Neural cell (in vitro differentiated cells): ENCODE results near the gene SNRPA. TPM values are rescaled to one million over a fixed set of nuclear protein-coding genes. Genes with fewer than 3 reads are reported as not detected.

Experiments
- H2AFZ ChIP-seq: fragments of 200-600, 300-800 bp; sonication (generic), shearing (Covaris generic); 2 replicates; pipeline ENCODE4 v1.6.0; 2014; ENCODE audit warnings: low read depth, mild to moderate bottlenecking, antibody characterized with exemption, low read length, moderate library complexity
- H3F3A ChIP-seq: fragments of 200-600 bp; shearing (Covaris generic); 2 replicates; pipeline ENCODE4 v1.6.1; 2016; ENCODE audit warnings: mild to moderate bottlenecking, moderate library complexity, mixed read lengths, antibody characterized with exemption, low read length; ENCODE audit not compliant: insufficient read depth, poor library complexity, severe bottlenecking
- H3K27ac ChIP-seq: fragments of 200-600, 300-800 bp; sonication (generic), shearing (Covaris generic); 2 replicates; pipeline ENCODE4 v1.5.1; 2014; ENCODE audit warnings: mild to moderate bottlenecking, low read length, moderate library complexity
- H3K27me3 ChIP-seq: fragments of 300-800, 200-600 bp; sonication (generic), shearing (Covaris generic); 2 replicates; pipeline ENCODE4 v1.6.0; 2014; ENCODE audit warnings: mild to moderate bottlenecking, low read depth, low read length, moderate library complexity; ENCODE audit not compliant: insufficient read depth
- H3K36me3 ChIP-seq: fragments of 300-800, 200-600 bp; sonication (generic), shearing (Covaris generic); 2 replicates; pipeline ENCODE4 v1.5.1; 2014; ENCODE audit warnings: mild to moderate bottlenecking, antibody characterized with exemption, low read length, moderate library complexity; ENCODE audit not compliant: insufficient read depth
- H3K4me2 ChIP-seq: fragments of 300-800, 200-600 bp; sonication (generic), shearing (Covaris generic); 2 replicates; pipeline ENCODE4 v1.6.0; 2014; ENCODE audit warnings: mild to moderate bottlenecking, low read length
- H3K4me3 ChIP-seq: fragments of 300-800, 200-600 bp; sonication (generic), shearing (Covaris generic); 2 replicates; pipeline ENCODE4 v1.5.1; 2014; ENCODE audit warnings: mild to moderate bottlenecking, low read length, moderate library complexity
- H3K79me2 ChIP-seq: fragments of 200-600 bp; shearing (Covaris generic); replicated peaks from 2 replicates; pipeline ENCODE4 v1.6.0; 2014; ENCODE audit warnings: mild to moderate bottlenecking, low read length, moderate library complexity; ENCODE audit not compliant: insufficient read depth
- H3K9ac ChIP-seq: fragments of 300-800, 200-600 bp; sonication (generic), shearing (Covaris generic); 2 replicates; pipeline ENCODE4 v1.6.1; 2016; ENCODE audit warnings: mild to moderate bottlenecking, low read length, mixed read lengths
- H3K9me2 ChIP-seq: fragments of 200-600 bp; shearing (Covaris generic); 2 replicates; pipeline ENCODE4 v1.6.1; 2016; ENCODE audit warnings: mild to moderate bottlenecking, low read length, mixed read lengths; ENCODE audit not compliant: insufficient read depth
- H3K9me3 ChIP-seq: fragments of 200-600, 300-800 bp; sonication (generic), shearing (Covaris generic); 2 replicates; pipeline ENCODE4 v1.6.1; 2016; ENCODE audit warnings: mild to moderate bottlenecking, mixed run types, low read length, moderate library complexity, mixed read lengths
- H4K20me1 ChIP-seq: fragments of 200-600 bp; shearing (Covaris generic); 2 replicates; pipeline ENCODE4 v1.6.1; 2016; ENCODE audit warnings: mild to moderate bottlenecking, mixed run types; ENCODE audit not compliant: insufficient read depth
- EP300 ChIP-seq: fragments of 450-650 bp; conservative IDR thresholded peaks from 2 replicates; pipeline ENCODE4 v1.6.1; 2014; ENCODE audit warnings: antibody characterized with exemption, mild to moderate bottlenecking, moderate library complexity; ENCODE audit not compliant: poor library complexity, severe bottlenecking
- EZH2 ChIP-seq: fragments of 200-600, 300-800 bp; shearing (Covaris generic), sonication (generic); IDR thresholded peaks from 2 replicates; pipeline ENCODE4 v1.6.1; 2014; ENCODE audit warnings: antibody characterized with exemption, low read length, borderline replicate concordance, mild to moderate bottlenecking; ENCODE audit not compliant: insufficient read depth, poor library complexity, severe bottlenecking
- MXI1 ChIP-seq: fragments of 450-650 bp; conservative IDR thresholded peaks from 2 replicates; pipeline ENCODE4 v1.6.1; 2014; ENCODE audit warnings: antibody characterized with exemption, mild to moderate bottlenecking; ENCODE audit not compliant: poor library complexity, severe bottlenecking
- POLR2AphosphoS5 ChIP-seq: IDR thresholded peaks from 2 replicates; pipeline ENCODE4 v1.6.1; 2012
- RAD21 ChIP-seq: fragments of 450-650 bp; conservative IDR thresholded peaks from 2 replicates; pipeline ENCODE4 v1.6.1; 2014; ENCODE audit warnings: antibody characterized with exemption, mild to moderate bottlenecking, moderate library complexity
- SMC3 ChIP-seq: fragments of 450-650 bp; conservative IDR thresholded peaks from 2 replicates; pipeline ENCODE4 v1.6.1; 2014; ENCODE audit warnings: antibody characterized with exemption, mild to moderate bottlenecking, moderate library complexity; ENCODE audit not compliant: poor library complexity
- TAF1 ChIP-seq: IDR thresholded peaks from 2 replicates; pipeline ENCODE4 v1.6.1; 2012; ENCODE audit warnings: low read depth
- polyA plus RNA-seq: library from polyadenylated mRNA; depleted of rRNA; stranded (reverse); fragments of >200 nt; gene quantifications from 2 replicates; pipeline ENCODE4 v1.2.3, GENCODE V29; 2014
- TF ChIP-seq, protein P1 (sequence below): fragments of 450-650 bp; IDR thresholded peaks from 2 replicates; pipeline ENCODE4 v1.5.1; 2014; ENCODE audit warnings: antibody characterized with exemption, mild to moderate bottlenecking, moderate library complexity; ENCODE audit not compliant: poor library complexity, severe bottlenecking
- TF ChIP-seq, protein P2 (sequence below): IDR thresholded peaks from 2 replicates; pipeline ENCODE4 v1.6.1; 2012; ENCODE audit warnings: borderline replicate concordance

The SNRPA gene
- polyA plus RNA-seq, 1 donor from 2014 or later: 29.9 TPM

DNA sequence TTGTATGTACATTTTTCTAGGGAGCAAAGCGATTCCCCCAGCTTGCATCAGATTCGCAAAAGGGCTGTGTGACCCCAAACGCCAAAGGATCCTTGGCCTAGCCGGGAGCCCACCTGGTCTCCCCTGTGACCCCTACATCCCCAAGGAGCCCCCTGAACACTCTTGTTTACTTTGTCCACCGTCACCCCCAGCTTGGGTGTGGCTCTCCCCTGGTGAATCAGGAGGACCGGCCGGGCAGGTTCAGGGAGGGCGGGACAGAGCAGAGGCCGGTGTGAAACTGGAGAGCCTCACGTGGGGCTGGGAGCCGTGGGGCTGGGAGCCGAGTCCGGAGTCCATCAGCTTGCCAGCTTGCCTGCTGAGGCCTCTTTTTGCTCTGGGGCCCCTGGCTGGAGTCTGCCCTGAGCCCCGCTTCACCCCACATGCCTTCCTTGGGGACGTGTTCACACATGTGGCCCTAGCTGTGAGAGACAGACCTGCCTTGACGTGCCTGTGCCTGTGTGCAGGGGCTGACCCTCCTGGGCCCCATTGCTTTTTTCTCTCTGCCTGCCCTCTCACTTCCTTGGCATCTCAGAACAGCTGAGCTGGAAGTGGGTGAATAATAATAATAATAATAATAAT is 32.1 kb upstream of the SNRPA start:
- H3K9me2 ChIP-seq: no peaks in the 10 kb centered on the region
- H3K36me3 ChIP-seq: no peaks in the 10 kb centered on the region
- H3K79me2 ChIP-seq: peaks cover 36% of the 10 kb centered on the region
- no peaks in the 10 kb centered on the region for H4K20me1 ChIP-seq
- no peaks in the 10 kb centered on the region for H3K27me3 ChIP-seq
- H3K4me2 ChIP-seq: peak overlapping the region; percentile 90
- peak overlapping the region; percentile 97 for H3K4me3 ChIP-seq
- peak overlapping the region; percentile 42 for H3K27ac ChIP-seq
- H3K9me3 ChIP-seq: no peaks in the 10 kb centered on the region
- peaks cover 4% of the 10 kb centered on the region for H3F3A ChIP-seq
- TF ChIP-seq MXI1: peak; percentile 33
- no peak for TF ChIP-seq EP300
- H2AFZ ChIP-seq: no peak overlapping the region
- H3K9ac ChIP-seq: peak overlapping the region; percentile 84

GRCh38 chr19:40719414-40719894 is 31.5 kb upstream of the SNRPA start:
- peaks cover 34% of the 10 kb centered on the region for H3K79me2 ChIP-seq
- H2AFZ ChIP-seq: no peak overlapping the region
- H3K36me3 ChIP-seq: no peaks in the 10 kb centered on the region
- H3K27me3 ChIP-seq: no peaks in the 10 kb centered on the region
- H3K9me3 ChIP-seq: no peaks in the 10 kb centered on the region
- no peaks in the 10 kb centered on the region for H4K20me1 ChIP-seq
- H3K27ac ChIP-seq: no peak overlapping the region
- H3K9me2 ChIP-seq: no peaks in the 10 kb centered on the region
- H3K4me3 ChIP-seq: peak overlapping the region; percentile 97
- peak overlapping the region; percentile 90 for H3K4me2 ChIP-seq
- H3F3A ChIP-seq: peaks cover 4% of the 10 kb centered on the region
- no peak for TF ChIP-seq SMC3
- TF ChIP-seq, protein P1, sequence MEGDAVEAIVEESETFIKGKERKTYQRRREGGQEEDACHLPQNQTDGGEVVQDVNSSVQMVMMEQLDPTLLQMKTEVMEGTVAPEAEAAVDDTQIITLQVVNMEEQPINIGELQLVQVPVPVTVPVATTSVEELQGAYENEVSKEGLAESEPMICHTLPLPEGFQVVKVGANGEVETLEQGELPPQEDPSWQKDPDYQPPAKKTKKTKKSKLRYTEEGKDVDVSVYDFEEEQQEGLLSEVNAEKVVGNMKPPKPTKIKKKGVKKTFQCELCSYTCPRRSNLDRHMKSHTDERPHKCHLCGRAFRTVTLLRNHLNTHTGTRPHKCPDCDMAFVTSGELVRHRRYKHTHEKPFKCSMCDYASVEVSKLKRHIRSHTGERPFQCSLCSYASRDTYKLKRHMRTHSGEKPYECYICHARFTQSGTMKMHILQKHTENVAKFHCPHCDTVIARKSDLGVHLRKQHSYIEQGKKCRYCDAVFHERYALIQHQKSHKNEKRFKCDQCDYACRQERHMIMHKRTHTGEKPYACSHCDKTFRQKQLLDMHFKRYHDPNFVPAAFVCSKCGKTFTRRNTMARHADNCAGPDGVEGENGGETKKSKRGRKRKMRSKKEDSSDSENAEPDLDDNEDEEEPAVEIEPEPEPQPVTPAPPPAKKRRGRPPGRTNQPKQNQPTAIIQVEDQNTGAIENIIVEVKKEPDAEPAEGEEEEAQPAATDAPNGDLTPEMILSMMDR: no peak
- TF ChIP-seq, protein P2, sequence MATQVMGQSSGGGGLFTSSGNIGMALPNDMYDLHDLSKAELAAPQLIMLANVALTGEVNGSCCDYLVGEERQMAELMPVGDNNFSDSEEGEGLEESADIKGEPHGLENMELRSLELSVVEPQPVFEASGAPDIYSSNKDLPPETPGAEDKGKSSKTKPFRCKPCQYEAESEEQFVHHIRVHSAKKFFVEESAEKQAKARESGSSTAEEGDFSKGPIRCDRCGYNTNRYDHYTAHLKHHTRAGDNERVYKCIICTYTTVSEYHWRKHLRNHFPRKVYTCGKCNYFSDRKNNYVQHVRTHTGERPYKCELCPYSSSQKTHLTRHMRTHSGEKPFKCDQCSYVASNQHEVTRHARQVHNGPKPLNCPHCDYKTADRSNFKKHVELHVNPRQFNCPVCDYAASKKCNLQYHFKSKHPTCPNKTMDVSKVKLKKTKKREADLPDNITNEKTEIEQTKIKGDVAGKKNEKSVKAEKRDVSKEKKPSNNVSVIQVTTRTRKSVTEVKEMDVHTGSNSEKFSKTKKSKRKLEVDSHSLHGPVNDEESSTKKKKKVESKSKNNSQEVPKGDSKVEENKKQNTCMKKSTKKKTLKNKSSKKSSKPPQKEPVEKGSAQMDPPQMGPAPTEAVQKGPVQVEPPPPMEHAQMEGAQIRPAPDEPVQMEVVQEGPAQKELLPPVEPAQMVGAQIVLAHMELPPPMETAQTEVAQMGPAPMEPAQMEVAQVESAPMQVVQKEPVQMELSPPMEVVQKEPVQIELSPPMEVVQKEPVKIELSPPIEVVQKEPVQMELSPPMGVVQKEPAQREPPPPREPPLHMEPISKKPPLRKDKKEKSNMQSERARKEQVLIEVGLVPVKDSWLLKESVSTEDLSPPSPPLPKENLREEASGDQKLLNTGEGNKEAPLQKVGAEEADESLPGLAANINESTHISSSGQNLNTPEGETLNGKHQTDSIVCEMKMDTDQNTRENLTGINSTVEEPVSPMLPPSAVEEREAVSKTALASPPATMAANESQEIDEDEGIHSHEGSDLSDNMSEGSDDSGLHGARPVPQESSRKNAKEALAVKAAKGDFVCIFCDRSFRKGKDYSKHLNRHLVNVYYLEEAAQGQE: no peak
- no peak for TF ChIP-seq TAF1
- peak overlapping the region; percentile 84 for H3K9ac ChIP-seq

GRCh38 chr19:40721140-40721486 is 29.9 kb upstream of the SNRPA start:
- peaks cover 32% of the 10 kb centered on the region for H3K79me2 ChIP-seq
- H3K4me3 ChIP-seq: no peak overlapping the region
- no peak overlapping the region for H3K9ac ChIP-seq
- peaks cover 3% of the 10 kb centered on the region for H3F3A ChIP-seq
- H2AFZ ChIP-seq: no peak overlapping the region
- no peak overlapping the region for H3K4me2 ChIP-seq
- H4K20me1 ChIP-seq: no peaks in the 10 kb centered on the region
- no peak for TF ChIP-seq TAF1
- TF ChIP-seq EP300: no peak
- TF ChIP-seq SMC3: no peak
- no peak for TF ChIP-seq RAD21
- TF ChIP-seq, protein P2: no peak
- TF ChIP-seq EZH2: no peak
- TF ChIP-seq POLR2AphosphoS5: no peak
- TF ChIP-seq, protein P1: no peak
- TF ChIP-seq MXI1: no peak
- no peaks in the 10 kb centered on the region for H3K9me3 ChIP-seq
- no peak overlapping the region for H3K27ac ChIP-seq
- H3K9me2 ChIP-seq: no peaks in the 10 kb centered on the region
- H3K36me3 ChIP-seq: no peaks in the 10 kb centered on the region
- H3K27me3 ChIP-seq: no peaks in the 10 kb centered on the region
